ENCODE data around the gene OSBPL8.

The OSBPL8 gene

DNA sequence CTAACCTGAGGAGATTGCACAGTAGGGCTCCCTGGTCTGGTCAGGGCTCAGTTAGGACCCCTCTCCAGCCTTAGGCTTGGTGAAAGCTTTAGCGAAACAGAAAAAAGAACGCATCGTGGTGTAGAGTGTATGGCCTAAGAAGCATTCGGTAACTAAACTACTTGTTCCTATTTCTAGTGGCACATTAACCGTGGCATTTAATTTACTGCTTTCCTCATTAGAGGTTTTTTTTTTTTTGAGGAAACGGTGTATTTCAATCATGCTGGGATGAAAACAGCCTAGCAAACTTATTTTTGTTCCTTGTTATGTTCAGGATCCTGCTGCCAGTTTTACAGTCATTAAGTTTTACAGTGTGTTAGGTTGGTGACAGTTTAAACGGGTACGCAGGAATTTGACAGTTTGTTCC lies 518 bp upstream of the OSBPL8 start:
- H3K18ac ChIP-seq (ENCODE audit: low read length), result peak overlapping the region; percentile 96
- peaks cover 4% of the 10 kb centered on the region for H3K79me1 ChIP-seq (ENCODE audit: low read depth, low read length)
- H3K27ac ChIP-seq (replicated peaks; ENCODE audit: low read length), result peak overlapping the region; percentile 86
- WGBS, 2 donors (ENCODE audit: extremely low coverage in 2 of 2, insufficient read length in 2 of 2, insufficient replicate concordance in 1 of 2), result no CpG with 5 or more reads among the region's 8 CpGs
- no peaks in the 10 kb centered on the region for H3K27me3 ChIP-seq (ENCODE audit: control insufficient read depth in 3 of 3, insufficient read depth in 3 of 3, low read depth in 1 of 3, low read length in 3 of 3)
- no peak overlapping the region for H2BK12ac ChIP-seq (ENCODE audit: low read length)
- H2BK120ac ChIP-seq (ENCODE audit: low read depth, low read length), result no peak overlapping the region
- H3K36me3 ChIP-seq (replicated peaks in 1 of 2; ENCODE audit: control insufficient read depth in 2 of 2, insufficient read depth in 2 of 2, low read length in 2 of 2), result no peaks in the 10 kb centered on the region
- peak overlapping the region; percentile 90 for H3K23ac ChIP-seq (ENCODE audit: low read depth, low read length, poor library complexity)
- H3K9me3 ChIP-seq (replicated peaks in 1 of 2; ENCODE audit: control insufficient read depth in 2 of 2, insufficient read depth in 1 of 2, low read depth in 1 of 2, low read length in 2 of 2), result no peaks in the 10 kb centered on the region
- H3K4ac ChIP-seq (ENCODE audit: low read length), result no peak overlapping the region
- no peak overlapping the region for H4K8ac ChIP-seq (ENCODE audit: low read depth, low read length)
- H4K91ac ChIP-seq (ENCODE audit: low read depth, low read length, poor library complexity), result peak overlapping the region; percentile 79
- H2BK15ac ChIP-seq (ENCODE audit: low read length), result no peak overlapping the region
- no peak overlapping the region for H2AK5ac ChIP-seq (ENCODE audit: low read depth, low read length)
- H2AFZ ChIP-seq (ENCODE audit: low read length), result peak overlapping the region; percentile 89
- H3K4me2 ChIP-seq (ENCODE audit: insufficient read depth, low read length, poor library complexity, severe bottlenecking), result peak overlapping the region; percentile 73
- peak overlapping the region; percentile 25 for H3K14ac ChIP-seq (ENCODE audit: low read length)
- H3K9ac ChIP-seq (ENCODE audit: low read depth, low read length, poor library complexity), result peak overlapping the region; percentile 87
- H3K4me1 ChIP-seq (ENCODE audit: control insufficient read depth in 2 of 2, insufficient read depth in 1 of 2, low read depth in 1 of 2, low read length in 2 of 2), result peaks cover 0 to 1% of the 10 kb centered on the region in 2 donors
- peak overlapping the region; percentile 80 to 94 for H3K4me3 ChIP-seq (ENCODE audit: low read length in 2 of 2)
- peak overlapping the region; percentile 75 for H2BK5ac ChIP-seq (ENCODE audit: low read length)
- no peak for DNase-seq (ENCODE audit: low spot score)

GRCh38 chr12:76558684-76559399 lies 729 bp downstream of the OSBPL8 start:
- H2BK5ac ChIP-seq (ENCODE audit: low read length), result peak overlapping the region; percentile 75
- H3K4ac ChIP-seq (ENCODE audit: low read length), result no peak overlapping the region
- no peaks in the 10 kb centered on the region for H3K36me3 ChIP-seq (replicated peaks in 1 of 2; ENCODE audit: control insufficient read depth in 2 of 2, insufficient read depth in 2 of 2, low read length in 2 of 2)
- H3K14ac ChIP-seq (ENCODE audit: low read length), result peak overlapping the region; percentile 56
- H2BK12ac ChIP-seq (ENCODE audit: low read length), result no peak overlapping the region
- H3K9me3 ChIP-seq (replicated peaks in 1 of 2; ENCODE audit: control insufficient read depth in 2 of 2, insufficient read depth in 1 of 2, low read depth in 1 of 2, low read length in 2 of 2), result no peaks in the 10 kb centered on the region
- peak overlapping the region; percentile 37 for H2AK5ac ChIP-seq (ENCODE audit: low read depth, low read length)
- peak overlapping the region; percentile 95 for H4K91ac ChIP-seq (ENCODE audit: low read depth, low read length, poor library complexity)
- no CpG with 5 or more reads among the region's 33 CpGs for WGBS, 2 donors (ENCODE audit: extremely low coverage in 2 of 2, insufficient read length in 2 of 2, insufficient replicate concordance in 1 of 2)
- peak overlapping the region; percentile 94 to 97 for H3K4me3 ChIP-seq (ENCODE audit: low read length in 2 of 2)
- peak overlapping the region; percentile 99 for H2BK15ac ChIP-seq (ENCODE audit: low read length)
- peak overlapping the region; percentile 98 for H3K18ac ChIP-seq (ENCODE audit: low read length)
- DNase-seq (ENCODE audit: low spot score), result peak; percentile 46
- H3K27me3 ChIP-seq (ENCODE audit: control insufficient read depth in 3 of 3, insufficient read depth in 3 of 3, low read depth in 1 of 3, low read length in 3 of 3), result no peaks in the 10 kb centered on the region
- peak overlapping the region; percentile 93 for H3K27ac ChIP-seq (replicated peaks; ENCODE audit: low read length)
- peak overlapping the region; percentile 81 for H2BK120ac ChIP-seq (ENCODE audit: low read depth, low read length)
- peak overlapping the region; percentile 97 for H3K9ac ChIP-seq (ENCODE audit: low read depth, low read length, poor library complexity)
- peaks cover 0 to 1% of the 10 kb centered on the region in 2 donors for H3K4me1 ChIP-seq (ENCODE audit: control insufficient read depth in 2 of 2, insufficient read depth in 1 of 2, low read depth in 1 of 2, low read length in 2 of 2)
- peak overlapping the region; percentile 89 for H2AFZ ChIP-seq (ENCODE audit: low read length)
- H3K23ac ChIP-seq (ENCODE audit: low read depth, low read length, poor library complexity), result peak overlapping the region; percentile 65
- peaks cover 4% of the 10 kb centered on the region for H3K79me1 ChIP-seq (ENCODE audit: low read depth, low read length)
- H4K8ac ChIP-seq (ENCODE audit: low read depth, low read length), result no peak overlapping the region
- H3K4me2 ChIP-seq (ENCODE audit: insufficient read depth, low read length, poor library complexity, severe bottlenecking), result peak overlapping the region; percentile 42

DNA sequence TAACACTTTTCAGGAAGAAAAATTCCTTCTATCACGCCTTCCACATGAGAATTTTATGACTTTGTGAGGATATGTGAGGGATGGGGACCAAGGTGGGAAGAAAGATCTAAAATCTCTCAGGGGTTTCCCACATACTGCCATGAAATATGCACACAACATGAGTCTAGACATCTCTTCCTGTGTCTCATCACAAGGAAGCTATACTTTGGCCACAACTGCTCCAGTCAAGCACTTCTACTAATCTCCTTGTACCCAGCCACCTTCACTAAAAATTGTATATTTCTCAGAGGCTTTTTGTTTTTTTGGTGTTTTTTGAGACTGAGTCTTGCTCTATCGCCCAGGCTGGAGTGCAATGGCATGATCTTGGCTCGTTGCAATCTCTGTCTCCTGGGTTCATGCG lies 3.2 kb downstream of the OSBPL8 start:
- peaks cover 4% of the 10 kb centered on the region for H3K79me1 ChIP-seq (ENCODE audit: low read depth, low read length)
- no peak overlapping the region for H4K91ac ChIP-seq (ENCODE audit: low read depth, low read length, poor library complexity)
- H3K14ac ChIP-seq (ENCODE audit: low read length), result no peak overlapping the region
- no peaks in the 10 kb centered on the region for H3K27me3 ChIP-seq (ENCODE audit: control insufficient read depth in 3 of 3, insufficient read depth in 3 of 3, low read depth in 1 of 3, low read length in 3 of 3)
- no peak for DNase-seq (ENCODE audit: low spot score)
- no peaks in the 10 kb centered on the region for H3K36me3 ChIP-seq (replicated peaks in 1 of 2; ENCODE audit: control insufficient read depth in 2 of 2, insufficient read depth in 2 of 2, low read length in 2 of 2)
- no peak overlapping the region for H2BK5ac ChIP-seq (ENCODE audit: low read length)
- H4K8ac ChIP-seq (ENCODE audit: low read depth, low read length), result no peak overlapping the region
- no peak overlapping the region for H2BK12ac ChIP-seq (ENCODE audit: low read length)
- H3K27ac ChIP-seq (replicated peaks; ENCODE audit: low read length), result no peak overlapping the region
- H2BK15ac ChIP-seq (ENCODE audit: low read length), result no peak overlapping the region
- H3K9ac ChIP-seq (ENCODE audit: low read depth, low read length, poor library complexity), result no peak overlapping the region
- no peak overlapping the region for H3K23ac ChIP-seq (ENCODE audit: low read depth, low read length, poor library complexity)
- H2AFZ ChIP-seq (ENCODE audit: low read length), result no peak overlapping the region
- no peak overlapping the region for H3K4me3 ChIP-seq (ENCODE audit: low read length in 2 of 2)
- H3K4me2 ChIP-seq (ENCODE audit: insufficient read depth, low read length, poor library complexity, severe bottlenecking), result no peak overlapping the region
- H3K18ac ChIP-seq (ENCODE audit: low read length), result no peak overlapping the region
- H2AK5ac ChIP-seq (ENCODE audit: low read depth, low read length), result no peak overlapping the region
- WGBS, 2 donors (ENCODE audit: extremely low coverage in 2 of 2, insufficient read length in 2 of 2, insufficient replicate concordance in 1 of 2), result no CpG with 5 or more reads among the region's 4 CpGs
- no peak overlapping the region for H2BK120ac ChIP-seq (ENCODE audit: low read depth, low read length)
- no peaks in the 10 kb centered on the region for H3K9me3 ChIP-seq (replicated peaks in 1 of 2; ENCODE audit: control insufficient read depth in 2 of 2, insufficient read depth in 1 of 2, low read depth in 1 of 2, low read length in 2 of 2)
- no peak overlapping the region for H3K4ac ChIP-seq (ENCODE audit: low read length)
- peaks cover 0 to 1% of the 10 kb centered on the region in 2 donors for H3K4me1 ChIP-seq (ENCODE audit: control insufficient read depth in 2 of 2, insufficient read depth in 1 of 2, low read depth in 1 of 2, low read length in 2 of 2)

DNA sequence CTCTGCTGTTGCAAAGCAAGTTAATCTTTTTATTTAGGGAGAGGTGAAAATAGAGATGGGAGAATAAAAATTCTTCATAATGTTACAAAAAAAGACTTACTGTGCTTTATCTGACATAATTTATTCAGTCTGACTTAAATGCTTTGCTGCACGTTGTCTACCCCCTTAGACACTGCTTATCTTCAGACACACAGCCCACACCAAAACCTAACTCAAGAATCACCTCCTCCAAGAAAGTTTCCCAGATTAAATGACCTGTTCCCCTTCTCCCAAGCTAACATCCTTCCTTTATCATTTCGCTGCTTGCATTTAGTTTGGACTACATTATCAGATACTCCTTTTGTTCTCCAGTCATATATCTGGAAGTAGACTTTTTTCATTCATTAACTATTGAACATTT lies 3.8 kb downstream of the OSBPL8 start:
- Histone ChIP-seq H3K27me3 (ENCODE audit: control insufficient read depth in 3 of 3, insufficient read depth in 3 of 3, low read depth in 1 of 3, low read length in 3 of 3) (no peaks in the 10 kb centered on the region), H3K4ac (ENCODE audit: low read length) (no peak overlapping the region), H3K23ac (ENCODE audit: low read depth, low read length, poor library complexity) (no peak overlapping the region), H3K36me3 (replicated peaks in 1 of 2; ENCODE audit: control insufficient read depth in 2 of 2, insufficient read depth in 2 of 2, low read length in 2 of 2) (no peaks in the 10 kb centered on the region), H2BK120ac (ENCODE audit: low read depth, low read length) (no peak overlapping the region), H4K91ac (ENCODE audit: low read depth, low read length, poor library complexity) (no peak overlapping the region), H3K27ac (replicated peaks; ENCODE audit: low read length) (no peak overlapping the region), H4K8ac (ENCODE audit: low read depth, low read length) (no peak overlapping the region), H3K4me1 (ENCODE audit: control insufficient read depth in 2 of 2, insufficient read depth in 1 of 2, low read depth in 1 of 2, low read length in 2 of 2) (peaks cover 0 to 1% of the 10 kb centered on the region in 2 donors), H3K4me3 (ENCODE audit: low read length in 2 of 2) (no peak overlapping the region), H2AK5ac (ENCODE audit: low read depth, low read length) (no peak overlapping the region), H3K9ac (ENCODE audit: low read depth, low read length, poor library complexity) (no peak overlapping the region), H3K4me2 (ENCODE audit: insufficient read depth, low read length, poor library complexity, severe bottlenecking) (no peak overlapping the region), H3K9me3 (replicated peaks in 1 of 2; ENCODE audit: control insufficient read depth in 2 of 2, insufficient read depth in 1 of 2, low read depth in 1 of 2, low read length in 2 of 2) (no peaks in the 10 kb centered on the region), H2BK5ac (ENCODE audit: low read length) (no peak overlapping the region), H2BK12ac (ENCODE audit: low read length) (no peak overlapping the region), H3K79me1 (ENCODE audit: low read depth, low read length) (peaks cover 4% of the 10 kb centered on the region), H2AFZ (ENCODE audit: low read length) (no peak overlapping the region), H3K18ac (ENCODE audit: low read length) (no peak overlapping the region), H2BK15ac (ENCODE audit: low read length) (no peak overlapping the region), H3K14ac (ENCODE audit: low read length) (no peak overlapping the region)
- WGBS, 2 donors (ENCODE audit: extremely low coverage in 2 of 2, insufficient read length in 2 of 2, insufficient replicate concordance in 1 of 2), result no CpG with 5 or more reads among the region's 2 CpGs
- DNase-seq (ENCODE audit: low spot score), result no peak
